Naive thymus-derived CD8-positive, alpha-beta T cell (primary cell): ENCODE results near the gene OR10H5. TPM values are rescaled to one million over a fixed set of nuclear protein-coding genes. Genes with fewer than 3 reads are reported as not detected.

Experiments used
- polyA plus RNA-seq, 3 donors: library from polyadenylated mRNA; unstranded; fragments of 300-500 nt; fragmentation: Illumina TruSeq; gene quantifications; one replicate each; pipeline ENCODE4 v1.2.3, GENCODE V29; 2021
- total RNA-seq, 8 experiments: library from RNA in 2 of 8; stranded (reverse) in 2 of 8; gene quantifications; one replicate each; pipeline ENCODE4 v1.2.3 and lab custom pipeline; 2021 to 2026

The OR10H5 gene
- total and polyA plus RNA-seq, 5 experiments from 2014 or later = not detected

Other genes with a start within 250 kb of the OR10H5 start
- gene CYP4F8, start 172.4 kb upstream of the OR10H5 start, total RNA-seq = not detected
- gene CYP4F8, start 172.4 kb upstream of the OR10H5 start, polyA plus RNA-seq = not detected
- gene CYP4F3, start 146.8 kb upstream of the OR10H5 start, total RNA-seq = not detected
- not detected for gene CYP4F3, start 146.8 kb upstream of the OR10H5 start, polyA plus RNA-seq
- 1 to 10 TPM; 1.8 to 1.9 TPM for gene CYP4F12, start 114.6 kb upstream of the OR10H5 start, total RNA-seq
- gene CYP4F12, start 114.6 kb upstream of the OR10H5 start, polyA plus RNA-seq = not detected
- not detected for gene OR10H2, start 59.6 kb upstream of the OR10H5 start, total RNA-seq
- not detected for gene OR10H2, start 59.6 kb upstream of the OR10H5 start, polyA plus RNA-seq
- not detected for gene OR10H3, start 49.7 kb upstream of the OR10H5 start, total RNA-seq
- gene OR10H3, start 49.7 kb upstream of the OR10H5 start, polyA plus RNA-seq = not detected
- not detected for gene OR10H1, start 28.0 kb downstream of the OR10H5 start, total RNA-seq
- not detected for gene OR10H1, start 28.0 kb downstream of the OR10H5 start, polyA plus RNA-seq
- not detected for gene CYP4F2, start 110.4 kb downstream of the OR10H5 start, total RNA-seq
- gene CYP4F2, start 110.4 kb downstream of the OR10H5 start, polyA plus RNA-seq = not detected
- gene CYP4F11, start 146.9 kb downstream of the OR10H5 start, total RNA-seq = not detected
- not detected for gene CYP4F11, start 146.9 kb downstream of the OR10H5 start, polyA plus RNA-seq
- not detected for gene OR10H4, start 161.3 kb downstream of the OR10H5 start, total RNA-seq
- not detected for gene OR10H4, start 161.3 kb downstream of the OR10H5 start, polyA plus RNA-seq